HL-60 (cell line): ENCODE results near the gene DBR1.

ENCODE experiments used
- CTCF ChIP-seq: IDR thresholded peaks from one replicate; pipeline ENCODE4 v1.5.1; 2011; ENCODE audit warnings: low read length, control low read depth, inconsistent platforms; ENCODE audit not compliant: insufficient read depth
- GABPA ChIP-seq: IDR thresholded peaks from 2 replicates; pipeline ENCODE4 v1.6.1; 2012; ENCODE audit warnings: low read depth
- POLR2AphosphoS5 ChIP-seq: IDR thresholded peaks from 2 replicates; pipeline ENCODE4 v1.6.1; 2012; ENCODE audit warnings: low read depth
- REST ChIP-seq: IDR thresholded peaks from 2 replicates; pipeline ENCODE4 v1.6.1; 2012; ENCODE audit warnings: low read depth; ENCODE audit not compliant: insufficient replicate concordance
- SPI1 ChIP-seq: IDR thresholded peaks from 2 replicates; pipeline ENCODE4 v1.6.1; 2012; ENCODE audit warnings: low read depth, mild to moderate bottlenecking, borderline replicate concordance

GRCh38 chr3:138195481-138195880, 20.8 kb upstream of the DBR1 start:
- TF ChIP-seq CTCF (no peak), GABPA (no peak), POLR2AphosphoS5 (no peak), REST (no peak), SPI1 (no peak)
